ENCODE measurements around the gene NEUROD1.

DNA sequence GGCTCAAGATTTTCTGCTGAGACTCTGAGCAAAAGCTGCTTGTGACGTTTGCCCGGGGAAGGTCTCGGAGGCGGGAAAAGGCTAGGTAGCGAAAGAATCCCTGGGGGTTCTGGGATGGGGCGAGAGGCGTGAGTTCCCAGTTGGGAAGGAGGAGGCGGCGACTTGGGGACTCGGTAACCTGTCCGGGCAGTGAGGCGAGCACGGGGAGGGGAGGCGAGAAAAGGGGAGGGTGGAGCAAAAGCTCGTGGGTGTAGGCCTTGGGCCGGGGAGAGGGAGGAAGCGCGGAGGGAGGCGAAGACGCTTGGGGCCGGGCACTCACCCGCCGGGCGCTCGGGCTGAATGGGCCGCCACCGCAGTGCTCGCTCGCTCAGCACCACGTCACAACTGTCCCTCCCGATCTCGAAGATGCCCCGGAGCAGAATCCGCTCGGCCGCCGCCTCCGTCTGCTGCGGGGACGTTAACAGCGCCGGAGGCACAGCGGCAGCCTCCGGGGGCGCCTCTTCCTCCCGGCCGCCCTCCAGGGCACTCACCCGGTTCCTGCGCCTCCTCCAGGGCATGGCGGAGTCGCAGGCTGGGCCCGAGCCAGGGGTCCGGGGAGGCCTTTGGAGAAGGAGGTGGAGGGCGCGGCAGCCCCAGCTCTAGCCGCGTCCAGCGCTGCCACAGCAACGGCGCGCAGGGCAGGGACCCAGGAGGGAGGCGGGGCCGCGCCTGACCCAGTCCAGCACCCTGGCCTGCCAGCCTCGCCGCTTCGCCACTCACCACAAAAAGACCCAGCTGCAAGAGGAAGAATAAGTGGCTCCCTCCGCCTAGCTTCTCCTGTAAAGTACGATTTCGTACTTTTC, 23.6 kb downstream of the NEUROD1 start, which contains the start of gene CERKL:
- TF ChIP-seq SIN3A (IDR thresholded peaks at IDR 0.05; ENCODE audit: borderline replicate concordance, insufficient read depth, low read length) (no peak), TAF1 (IDR thresholded peaks at IDR 0.05; ENCODE audit: borderline replicate concordance, insufficient read depth, low read length) (no peak), FOXP2 (optimal IDR thresholded peaks at IDR 0.05; ENCODE audit: borderline replicate concordance, extremely low read depth, extremely low read length, insufficient read depth) (no peak), POLR2AphosphoS5 (IDR thresholded peaks at IDR 0.05; ENCODE audit: low read depth, low read length) (no peak)
- TF ChIP-seq, protein P1, sequence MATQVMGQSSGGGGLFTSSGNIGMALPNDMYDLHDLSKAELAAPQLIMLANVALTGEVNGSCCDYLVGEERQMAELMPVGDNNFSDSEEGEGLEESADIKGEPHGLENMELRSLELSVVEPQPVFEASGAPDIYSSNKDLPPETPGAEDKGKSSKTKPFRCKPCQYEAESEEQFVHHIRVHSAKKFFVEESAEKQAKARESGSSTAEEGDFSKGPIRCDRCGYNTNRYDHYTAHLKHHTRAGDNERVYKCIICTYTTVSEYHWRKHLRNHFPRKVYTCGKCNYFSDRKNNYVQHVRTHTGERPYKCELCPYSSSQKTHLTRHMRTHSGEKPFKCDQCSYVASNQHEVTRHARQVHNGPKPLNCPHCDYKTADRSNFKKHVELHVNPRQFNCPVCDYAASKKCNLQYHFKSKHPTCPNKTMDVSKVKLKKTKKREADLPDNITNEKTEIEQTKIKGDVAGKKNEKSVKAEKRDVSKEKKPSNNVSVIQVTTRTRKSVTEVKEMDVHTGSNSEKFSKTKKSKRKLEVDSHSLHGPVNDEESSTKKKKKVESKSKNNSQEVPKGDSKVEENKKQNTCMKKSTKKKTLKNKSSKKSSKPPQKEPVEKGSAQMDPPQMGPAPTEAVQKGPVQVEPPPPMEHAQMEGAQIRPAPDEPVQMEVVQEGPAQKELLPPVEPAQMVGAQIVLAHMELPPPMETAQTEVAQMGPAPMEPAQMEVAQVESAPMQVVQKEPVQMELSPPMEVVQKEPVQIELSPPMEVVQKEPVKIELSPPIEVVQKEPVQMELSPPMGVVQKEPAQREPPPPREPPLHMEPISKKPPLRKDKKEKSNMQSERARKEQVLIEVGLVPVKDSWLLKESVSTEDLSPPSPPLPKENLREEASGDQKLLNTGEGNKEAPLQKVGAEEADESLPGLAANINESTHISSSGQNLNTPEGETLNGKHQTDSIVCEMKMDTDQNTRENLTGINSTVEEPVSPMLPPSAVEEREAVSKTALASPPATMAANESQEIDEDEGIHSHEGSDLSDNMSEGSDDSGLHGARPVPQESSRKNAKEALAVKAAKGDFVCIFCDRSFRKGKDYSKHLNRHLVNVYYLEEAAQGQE (IDR thresholded peaks at IDR 0.05; ENCODE audit: insufficient read depth in 1 of 2, low read depth in 2 of 2, low read length in 2 of 2): no peak
